ENCODE data around the gene MAGEF1. TPM values are rescaled to one million over a fixed set of nuclear protein-coding genes. Genes with fewer than 3 reads are reported as not detected.

Gene MAGEF1
- total RNA-seq, 1 donor from 2014 or later = 56.3 TPM

DNA sequence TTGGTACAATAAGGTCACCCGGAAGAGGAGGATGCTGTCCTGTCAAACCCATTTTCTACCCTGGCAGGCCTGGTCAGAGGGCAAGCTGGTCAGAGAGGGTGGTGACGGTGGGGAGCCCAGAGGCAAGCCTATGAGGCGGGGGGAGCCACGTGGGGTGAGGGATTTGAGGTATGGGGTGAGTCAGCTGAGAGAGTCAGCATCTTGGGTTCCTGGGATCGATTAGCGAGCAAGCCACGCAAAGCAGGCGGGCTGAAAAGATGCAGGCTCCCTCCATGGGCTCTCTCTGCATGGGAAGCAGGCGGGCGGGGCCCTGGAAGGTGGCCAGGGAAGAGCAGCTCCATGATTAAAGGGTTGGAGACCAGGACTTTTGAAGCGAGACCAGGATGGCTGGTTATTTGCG lies 48.1 kb downstream of the MAGEF1 start:
- DNase-seq = no peak
- TF ChIP-seq, protein P1, sequence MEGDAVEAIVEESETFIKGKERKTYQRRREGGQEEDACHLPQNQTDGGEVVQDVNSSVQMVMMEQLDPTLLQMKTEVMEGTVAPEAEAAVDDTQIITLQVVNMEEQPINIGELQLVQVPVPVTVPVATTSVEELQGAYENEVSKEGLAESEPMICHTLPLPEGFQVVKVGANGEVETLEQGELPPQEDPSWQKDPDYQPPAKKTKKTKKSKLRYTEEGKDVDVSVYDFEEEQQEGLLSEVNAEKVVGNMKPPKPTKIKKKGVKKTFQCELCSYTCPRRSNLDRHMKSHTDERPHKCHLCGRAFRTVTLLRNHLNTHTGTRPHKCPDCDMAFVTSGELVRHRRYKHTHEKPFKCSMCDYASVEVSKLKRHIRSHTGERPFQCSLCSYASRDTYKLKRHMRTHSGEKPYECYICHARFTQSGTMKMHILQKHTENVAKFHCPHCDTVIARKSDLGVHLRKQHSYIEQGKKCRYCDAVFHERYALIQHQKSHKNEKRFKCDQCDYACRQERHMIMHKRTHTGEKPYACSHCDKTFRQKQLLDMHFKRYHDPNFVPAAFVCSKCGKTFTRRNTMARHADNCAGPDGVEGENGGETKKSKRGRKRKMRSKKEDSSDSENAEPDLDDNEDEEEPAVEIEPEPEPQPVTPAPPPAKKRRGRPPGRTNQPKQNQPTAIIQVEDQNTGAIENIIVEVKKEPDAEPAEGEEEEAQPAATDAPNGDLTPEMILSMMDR (IDR thresholded peaks at IDR 0.05; ENCODE audit: partially characterized antibody, unreplicated experiment) = no peak
- Mint-ChIP-seq H3K36me3 (ENCODE audit: unreplicated experiment) (no peaks in the 10 kb centered on the region), H3K9me3 (ENCODE audit: unreplicated experiment) (peaks cover 4% of the 10 kb centered on the region), H3K27ac (ENCODE audit: unreplicated experiment) (no peak overlapping the region), H3K4me1 (ENCODE audit: low read depth, unreplicated experiment) (peaks cover 10% of the 10 kb centered on the region), H3K4me3 (ENCODE audit: unreplicated experiment) (no peak overlapping the region), H3K27me3 (ENCODE audit: unreplicated experiment) (peaks cover 1% of the 10 kb centered on the region)

GRCh38 chr3:184663356-184663755 lies 48.5 kb downstream of the MAGEF1 start:
- no peak overlapping the region for H3K4me3 Mint-ChIP-seq (ENCODE audit: unreplicated experiment)
- peaks cover 11% of the 10 kb centered on the region for H3K4me1 Mint-ChIP-seq (ENCODE audit: low read depth, unreplicated experiment)
- H3K9me3 Mint-ChIP-seq (ENCODE audit: unreplicated experiment) = peaks cover 4% of the 10 kb centered on the region

DNA sequence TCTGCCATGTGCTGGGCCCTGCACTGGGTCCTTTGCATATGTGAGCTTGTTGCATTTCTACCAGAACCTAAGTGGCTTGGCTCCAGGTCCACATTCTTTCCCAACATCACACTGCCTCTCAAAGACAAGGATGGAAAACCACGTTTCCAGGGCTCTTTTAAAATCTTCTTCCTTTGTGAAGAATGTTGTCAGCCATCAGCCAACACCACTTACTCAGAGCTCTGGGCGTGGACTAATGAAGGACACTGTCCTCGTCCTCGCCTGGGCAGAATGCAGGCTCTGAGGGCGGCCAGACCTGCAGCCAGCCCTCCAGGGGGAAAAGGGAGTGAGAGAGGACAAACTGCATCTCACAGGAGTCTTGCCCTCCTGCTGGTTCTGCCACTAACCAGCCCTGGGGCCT lies 49.7 kb downstream of the MAGEF1 start:
- no peak for DNase-seq
- Mint-ChIP-seq H3K36me3 (ENCODE audit: unreplicated experiment) (no peaks in the 10 kb centered on the region), H3K4me3 (ENCODE audit: unreplicated experiment) (no peak overlapping the region), H3K27me3 (ENCODE audit: unreplicated experiment) (peaks cover 3% of the 10 kb centered on the region), H3K4me1 (ENCODE audit: low read depth, unreplicated experiment) (peaks cover 13% of the 10 kb centered on the region), H3K27ac (ENCODE audit: unreplicated experiment) (no peak overlapping the region), H3K9me3 (ENCODE audit: unreplicated experiment) (peaks cover 4% of the 10 kb centered on the region)
- TF ChIP-seq, protein P1 (IDR thresholded peaks at IDR 0.05; ENCODE audit: partially characterized antibody, unreplicated experiment) = no peak

More at GRCh38 chr3:184663356-184663755, 48.5 kb downstream of the MAGEF1 start:
- H3K36me3 Mint-ChIP-seq (ENCODE audit: unreplicated experiment) = no peaks in the 10 kb centered on the region
- TF ChIP-seq, protein P1 (IDR thresholded peaks at IDR 0.05; ENCODE audit: partially characterized antibody, unreplicated experiment) = no peak
- no peak for DNase-seq
- no peak overlapping the region for H3K27ac Mint-ChIP-seq (ENCODE audit: unreplicated experiment)
- peaks cover 1% of the 10 kb centered on the region for H3K27me3 Mint-ChIP-seq (ENCODE audit: unreplicated experiment)

- TF ChIP-seq, protein P1 (IDR thresholded peaks at IDR 0.05; ENCODE audit: partially characterized antibody, unreplicated experiment) = no peak
- Mint-ChIP-seq H3K4me3 (ENCODE audit: unreplicated experiment) (no peak overlapping the region), H3K9me3 (ENCODE audit: unreplicated experiment) (peaks cover 4% of the 10 kb centered on the region), H3K36me3 (ENCODE audit: unreplicated experiment) (no peaks in the 10 kb centered on the region), H3K27me3 (ENCODE audit: unreplicated experiment) (peaks cover 5% of the 10 kb centered on the region), H3K27ac (ENCODE audit: unreplicated experiment) (no peak overlapping the region), H3K4me1 (ENCODE audit: low read depth, unreplicated experiment) (peaks cover 17% of the 10 kb centered on the region)
- no peak for DNase-seq
These were observed 50.9 kb downstream of the MAGEF1 start for GRCh38 chr3:184660931-184661330.

Other genes with a start within 250 kb of the MAGEF1 start
- gene EPHB3, start 150.3 kb downstream of the MAGEF1 start, total RNA-seq (ENCODE audit: unreplicated experiment) = 5.0 TPM
- 94.5 TPM for gene VPS8, start 100.1 kb upstream of the MAGEF1 start, total RNA-seq (ENCODE audit: unreplicated experiment)

All from glutamatergic neuron (in vitro differentiated cells).